A673 (cell line): Measurements from ENCODE around the gene ZC3H8. TPM values are rescaled to one million over a fixed set of nuclear protein-coding genes. Genes with fewer than 3 reads are reported as not detected.

Experiments used
- BruUV-seq: library from RNA; stranded (reverse); fragments of 400-500 nt; replicated peaks from 2 replicates; lab custom pipeline; 2021; lab: Mats Ljungman, UMichigan
- CTCF ChIA-PET: fragments of 300-600 bp; sonication (Branson Sonifier 250); formaldehyde crosslinking; loops from one replicate; lab custom pipeline; 2022; ENCODE audit warnings: antibody characterized with exemption; lab: Charles Lee
- POLR2A ChIA-PET: fragments of 300-600 bp; sonication (Branson Sonifier 250); formaldehyde crosslinking; loops from one replicate; lab custom pipeline; 2022; ENCODE audit warnings: antibody characterized with exemption; ENCODE audit not compliant: low non-redundant PET; lab: Charles Lee
- DNase-seq: peaks from one replicate; pipeline ENCODE4 v3.0.0-alpha.2; 2015; ENCODE audit warnings: low spot score
- H3K27ac ChIP-seq: fragments of 200-600 bp; sonication (generic); 2 replicates; pipeline ENCODE4 v1.5.1; 2016; ENCODE audit warnings: mixed run types, low read depth, mild to moderate bottlenecking, mixed read lengths, antibody characterized with exemption, low read length; ENCODE audit not compliant: poor library complexity, severe bottlenecking
- H3K27me3 ChIP-seq: fragments of 200-600 bp; sonication (generic); replicated peaks from 2 replicates; pipeline ENCODE4 v1.6.1; 2017; ENCODE audit warnings: mixed run types, low read depth, mild to moderate bottlenecking, mixed read lengths, antibody characterized with exemption, low read length; ENCODE audit not compliant: insufficient read depth, poor library complexity
- H3K36me3 ChIP-seq: fragments of 200-600 bp; sonication (generic); 2 replicates; pipeline ENCODE4 v1.6.1; 2016; ENCODE audit warnings: mixed run types, mild to moderate bottlenecking, mixed read lengths, antibody characterized with exemption, low read length; ENCODE audit not compliant: insufficient read depth, poor library complexity, severe bottlenecking
- H3K4me1 ChIP-seq: fragments of 200-600 bp; sonication (generic); 2 replicates; pipeline ENCODE4 v1.6.1; 2017; ENCODE audit warnings: mixed run types, mild to moderate bottlenecking, mixed read lengths, antibody characterized with exemption, low read length; ENCODE audit not compliant: insufficient read depth, poor library complexity, severe bottlenecking
- H3K4me3 ChIP-seq: fragments of 200-600 bp; sonication (generic); 2 replicates; pipeline ENCODE4 v1.5.1; 2016; ENCODE audit warnings: low read depth, mixed run types, mild to moderate bottlenecking, mixed read lengths, low read length; ENCODE audit not compliant: poor library complexity, severe bottlenecking
- H3K9me3 ChIP-seq: fragments of 200-600 bp; sonication (generic); 2 replicates; pipeline ENCODE4 v1.6.1; 2016; ENCODE audit warnings: mixed run types, low read depth, mild to moderate bottlenecking, mixed read lengths, antibody characterized with exemption, low read length; ENCODE audit not compliant: poor library complexity, severe bottlenecking
- EZH2 ChIP-seq: fragments of 200-600 bp; sonication (generic); IDR thresholded peaks from 2 replicates; pipeline ENCODE4 v1.6.1; 2017; ENCODE audit warnings: borderline replicate concordance, low read depth, mild to moderate bottlenecking, mixed read lengths, antibody characterized with exemption, low read length; ENCODE audit not compliant: poor library complexity, severe bottlenecking
- intact Hi-C: fragments of 100-400 bp; cut with micrococcal nuclease; formaldehyde crosslinking; loops from one replicate; pipeline ENCODE4 v1.10.0; 2022; ENCODE audit not compliant: unreplicated experiment
- total RNA-seq: library from RNA; stranded (reverse); gene quantifications from 2 replicates; pipeline ENCODE4 v1.2.3, GENCODE V29; 2021
- TF ChIP-seq, protein P1 (sequence below): fragments of 300-800, 200-600 bp; sonication (generic); conservative IDR thresholded peaks from 2 replicates; pipeline ENCODE4 v1.5.1; 2017; ENCODE audit warnings: low read depth, mild to moderate bottlenecking, antibody characterized with exemption, low read length, moderate library complexity, mixed read lengths

The ZC3H8 gene
- total RNA-seq, 1 experiment from 2014 or later, result 23.2 TPM

DNA sequence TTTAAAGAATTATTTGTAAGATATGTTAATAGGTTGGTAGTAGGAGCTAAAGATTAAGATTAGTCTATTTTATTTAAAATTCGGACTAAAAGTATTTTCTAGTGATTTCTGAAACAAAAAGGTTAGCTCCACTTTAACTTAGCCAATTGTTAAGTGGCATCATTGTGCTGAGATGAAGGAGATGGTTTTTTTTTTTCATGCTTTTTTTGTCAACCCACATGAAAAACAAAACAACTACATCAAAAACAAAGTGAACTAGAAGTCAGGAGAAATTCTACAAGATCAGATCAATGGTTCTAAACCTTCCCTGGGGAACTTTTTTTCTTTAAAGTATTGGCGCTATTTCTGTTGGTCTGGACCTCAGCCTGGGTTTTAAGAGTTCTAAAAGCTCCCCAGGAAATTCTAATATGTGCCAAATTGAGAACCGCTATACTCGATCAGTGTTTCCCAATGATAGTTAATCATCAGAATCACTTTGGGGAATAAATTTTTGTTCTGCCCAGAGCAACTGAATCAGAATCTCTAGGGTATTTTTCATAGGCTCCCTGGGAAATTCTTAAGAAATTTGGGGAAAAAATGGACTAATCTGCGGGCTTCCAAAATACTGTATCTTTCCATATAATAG, 22.9 kb upstream of the ZC3H8 start:
- no peak overlapping the region for H3K4me3 ChIP-seq
- H3K27me3 ChIP-seq, result no peaks in the 10 kb centered on the region
- H3K27ac ChIP-seq, result no peak overlapping the region
- H3K36me3 ChIP-seq, result no peaks in the 10 kb centered on the region
- peaks cover 16% of the 10 kb centered on the region for H3K4me1 ChIP-seq
- no peak for TF ChIP-seq EZH2
- TF ChIP-seq, protein P1, sequence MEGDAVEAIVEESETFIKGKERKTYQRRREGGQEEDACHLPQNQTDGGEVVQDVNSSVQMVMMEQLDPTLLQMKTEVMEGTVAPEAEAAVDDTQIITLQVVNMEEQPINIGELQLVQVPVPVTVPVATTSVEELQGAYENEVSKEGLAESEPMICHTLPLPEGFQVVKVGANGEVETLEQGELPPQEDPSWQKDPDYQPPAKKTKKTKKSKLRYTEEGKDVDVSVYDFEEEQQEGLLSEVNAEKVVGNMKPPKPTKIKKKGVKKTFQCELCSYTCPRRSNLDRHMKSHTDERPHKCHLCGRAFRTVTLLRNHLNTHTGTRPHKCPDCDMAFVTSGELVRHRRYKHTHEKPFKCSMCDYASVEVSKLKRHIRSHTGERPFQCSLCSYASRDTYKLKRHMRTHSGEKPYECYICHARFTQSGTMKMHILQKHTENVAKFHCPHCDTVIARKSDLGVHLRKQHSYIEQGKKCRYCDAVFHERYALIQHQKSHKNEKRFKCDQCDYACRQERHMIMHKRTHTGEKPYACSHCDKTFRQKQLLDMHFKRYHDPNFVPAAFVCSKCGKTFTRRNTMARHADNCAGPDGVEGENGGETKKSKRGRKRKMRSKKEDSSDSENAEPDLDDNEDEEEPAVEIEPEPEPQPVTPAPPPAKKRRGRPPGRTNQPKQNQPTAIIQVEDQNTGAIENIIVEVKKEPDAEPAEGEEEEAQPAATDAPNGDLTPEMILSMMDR, result no peak
- intact Hi-C loops, result loop anchor here (5.0 kb wide), 1 partner anchor 305 kb away; the partner anchor contains the start of gene CHCHD5
- ChIA-PET CTCF (no interaction called here), POLR2A (no interaction called here)
- DNase-seq, result no peak
- no TSS peak for BruUV-seq
- H3K9me3 ChIP-seq, result no peaks in the 10 kb centered on the region

DNA sequence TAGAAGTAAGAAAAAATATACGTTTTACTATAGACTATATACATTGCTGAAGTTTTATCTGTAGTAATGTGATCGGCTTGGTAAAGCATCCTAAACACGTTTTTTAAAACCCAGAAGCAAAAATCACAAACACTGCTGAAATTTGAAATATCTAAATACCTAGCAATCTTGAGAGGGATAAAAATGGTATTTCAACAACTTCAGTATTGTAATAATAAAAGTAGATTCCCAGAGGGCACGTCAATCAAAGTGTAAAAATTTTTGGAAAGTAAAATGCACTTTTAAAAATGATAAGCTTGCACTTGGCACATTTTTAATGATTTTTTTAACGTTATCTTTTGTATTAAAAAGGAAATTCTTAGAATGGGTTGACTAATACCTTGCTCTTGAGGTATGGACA, 22.1 kb upstream of the ZC3H8 start:
- Histone ChIP-seq H3K27me3 (no peaks in the 10 kb centered on the region), H3K36me3 (no peaks in the 10 kb centered on the region), H3K27ac (peak overlapping the region; percentile 99), H3K9me3 (no peaks in the 10 kb centered on the region), H3K4me3 (peak overlapping the region; percentile 99), H3K4me1 (peaks cover 16% of the 10 kb centered on the region)
- TSS peak; percentile 48 for BruUV-seq
- intact Hi-C loops, result loop anchor here (5.0 kb wide), 1 partner anchor 305 kb away; the partner anchor contains the start of gene CHCHD5
- TF ChIP-seq EZH2, result no peak
- TF ChIP-seq, protein P1, result no peak
- POLR2A ChIA-PET, result no interaction called here
- CTCF ChIA-PET, result no interaction called here
- DNase-seq, result no peak

DNA sequence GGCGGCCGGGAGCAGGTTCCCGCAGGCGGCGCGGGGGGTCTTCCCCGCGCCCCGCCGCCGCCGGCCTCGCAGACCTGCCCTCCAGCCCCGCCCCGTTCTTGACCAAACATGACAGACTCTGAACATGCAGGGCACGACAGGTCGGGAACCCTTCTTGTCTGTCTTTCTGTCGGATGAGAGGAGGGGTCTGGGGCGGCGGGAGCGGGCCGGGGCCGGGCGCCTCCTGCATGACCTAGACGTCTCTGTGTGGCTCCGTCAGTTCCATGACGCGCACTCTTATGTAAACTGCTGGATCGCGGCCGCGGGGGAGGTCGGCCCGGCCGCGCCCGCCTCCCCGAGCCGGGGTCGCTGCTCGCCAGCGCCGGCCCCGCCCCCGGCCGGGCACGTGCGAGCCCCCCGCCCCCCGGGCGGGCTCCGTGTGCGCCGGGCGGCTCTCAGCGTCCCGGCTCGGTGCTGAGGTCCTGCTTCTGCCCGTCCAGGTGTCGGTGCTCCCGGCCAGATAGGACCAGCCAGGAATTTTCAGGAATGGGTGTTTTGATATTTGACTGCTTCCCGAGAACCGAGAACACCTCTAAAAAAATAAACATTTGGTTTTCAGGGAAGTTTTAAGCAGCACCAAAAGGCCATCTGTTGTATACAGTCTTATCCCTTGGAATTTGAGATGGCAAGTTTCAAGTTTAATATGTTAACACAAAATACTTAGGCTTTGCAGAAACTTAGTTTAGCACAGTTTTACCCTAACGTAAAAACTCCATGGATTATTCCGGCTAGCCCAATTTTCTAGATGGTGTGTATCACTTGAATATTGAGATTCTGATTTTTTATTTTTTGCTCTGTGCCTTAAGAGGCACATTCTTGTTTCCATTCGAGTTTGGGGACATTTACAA, 21.3 kb upstream of the ZC3H8 start:
- POLR2A ChIA-PET, result no interaction called here
- intact Hi-C loops, result loop anchor here (5.0 kb wide), 1 partner anchor 306 kb away; the partner anchor contains the start of gene CHCHD5

More for the DNA sequence above, 21.3 kb upstream of the ZC3H8 start:
- TF ChIP-seq EZH2, result no peak
- TF ChIP-seq, protein P1, result no peak
- Histone ChIP-seq H3K27ac (peak overlapping the region; percentile 99), H3K36me3 (no peaks in the 10 kb centered on the region), H3K27me3 (no peaks in the 10 kb centered on the region), H3K4me1 (peaks cover 16% of the 10 kb centered on the region), H3K4me3 (peak overlapping the region; percentile 99), H3K9me3 (no peaks in the 10 kb centered on the region)
- CTCF ChIA-PET, result no interaction called here
- no TSS peak for BruUV-seq
- DNase-seq, result peak; percentile 84
